ENCODE measurements around the gene PLEKHA5. TPM values are rescaled to one million over a fixed set of nuclear protein-coding genes. Genes with fewer than 3 reads are reported as not detected.

PLEKHA5 gene
- total and polyA plus RNA-seq, 2 of the 4 experiments (the other 2 are of a cell fraction) = 5.3 to 12.2 TPM

DNA sequence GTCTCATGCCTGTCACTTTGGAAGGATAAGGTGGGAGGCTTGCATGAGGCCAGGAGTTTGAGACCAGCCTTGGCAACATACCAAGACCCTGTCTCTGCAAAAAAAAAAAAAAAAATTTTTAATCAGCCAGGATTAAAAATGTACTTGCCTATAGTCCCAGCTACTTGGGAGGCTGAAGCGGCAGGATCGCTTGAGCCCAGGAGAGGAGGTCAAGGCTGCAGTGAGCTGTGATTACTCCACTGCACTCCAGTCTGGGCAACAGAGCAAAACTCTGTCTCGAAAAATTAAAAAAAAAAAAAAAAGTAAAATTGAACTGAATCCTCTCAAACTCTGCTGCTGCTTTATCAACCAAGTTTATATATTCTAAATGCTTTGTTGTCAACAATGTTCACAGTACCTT is 181.6 kb downstream of the PLEKHA5 start:
- Histone ChIP-seq H3K4me2 (ENCODE audit: low read depth, low read length) (no peak overlapping the region), H2BK120ac (ENCODE audit: low read depth, low read length) (no peak overlapping the region), H2BK15ac (ENCODE audit: low read depth, low read length) (no peak overlapping the region), H4K91ac (ENCODE audit: insufficient read depth, low read depth, low read length) (no peak overlapping the region), H3K9ac (ENCODE audit: low read depth, low read length) (no peak overlapping the region), H2AFZ (replicated peaks; ENCODE audit: low read length, poor library complexity) (no peak overlapping the region), H4K20me1 (ENCODE audit: insufficient read depth, low read length) (no peaks in the 10 kb centered on the region), H2BK20ac (ENCODE audit: low read depth, low read length) (no peak overlapping the region), H3K36me3 (ENCODE audit: control insufficient read depth, insufficient read depth, low read length) (peaks cover 7% of the 10 kb centered on the region), H4K8ac (ENCODE audit: low read depth in 2 of 2, low read length in 2 of 2) (no peak overlapping the region), H2AK9ac (replicated peaks; ENCODE audit: low read depth, low read length, poor library complexity) (no peak overlapping the region), H3K14ac (replicated peaks; ENCODE audit: low read depth, low read length) (no peak overlapping the region), H2BK5ac (ENCODE audit: low read depth, low read length, poor library complexity, severe bottlenecking) (no peak overlapping the region), H3K9me1 (ENCODE audit: insufficient read depth, low read length) (no peaks in the 10 kb centered on the region), H3K18ac (ENCODE audit: low read depth, low read length) (no peak overlapping the region), H2AK5ac (ENCODE audit: low read depth, low read length) (no peak overlapping the region), H3K56ac (ENCODE audit: extremely low read depth, insufficient read depth, low read length) (no peak overlapping the region), H3K79me1 (ENCODE audit: low read depth in 1 of 2, low read length in 2 of 2) (no peaks in the 10 kb centered on the region), H3K4me3 (ENCODE audit: insufficient read depth, low read depth, low read length) (no peak overlapping the region), H3K27ac (ENCODE audit: insufficient read depth, low read length) (no peak overlapping the region), H3K27me3 (ENCODE audit: control insufficient read depth, insufficient read depth, low read length) (no peaks in the 10 kb centered on the region), H4K5ac (ENCODE audit: low read depth, low read length) (no peak overlapping the region), H3K4me1 (ENCODE audit: control insufficient read depth, insufficient read depth, low read length) (peaks cover under 1% of the 10 kb centered on the region; the same call in 1 of the 2 replicates), H3K4ac (ENCODE audit: low read depth, low read length) (no peak overlapping the region), H3K9me3 (ENCODE audit: control insufficient read depth, insufficient read depth, low read length) (no peaks in the 10 kb centered on the region), H3K23ac (ENCODE audit: low read depth, low read length) (no peak overlapping the region)
- intact Hi-C loops (cut with micrococcal nuclease) = no loop called here
- POLR2A ChIA-PET (ENCODE audit: unreplicated experiment) = interaction anchor here (0.6 kb wide), 1 partner anchor 12 kb away, joined by 3 read pairs; no protein-coding TSS in a partner anchor
- WGBS, 2 experiments (ENCODE audit: extremely low coverage in 2 of 2, insufficient read length in 1 of 2) = no CpG with 5 or more reads among the region's 3 CpGs
- DNase-seq (no peak), ATAC-seq (ENCODE audit: low read depth) (no peak)
- TF ChIP-seq RFX5 (IDR thresholded peaks at IDR 0.05; ENCODE audit: low read depth, low read length) (no peak), RAD21 (IDR thresholded peaks at IDR 0.05; ENCODE audit: low read length) (no peak), FOS (IDR thresholded peaks at IDR 0.05; ENCODE audit: low read depth, low read length) (no peak), RCOR1 (IDR thresholded peaks at IDR 0.05; ENCODE audit: insufficient replicate concordance, low read length) (no peak), CHD1 (IDR thresholded peaks at IDR 0.05; ENCODE audit: low read depth, low read length) (no peak), BHLHE40 (IDR thresholded peaks at IDR 0.05; ENCODE audit: low read depth, low read length) (no peak), MAFK (IDR thresholded peaks at IDR 0.05; ENCODE audit: low read depth, low read length) (no peak), NFE2L2 (IDR thresholded peaks at IDR 0.05; ENCODE audit: low read depth, low read length) (no peak)
- TF ChIP-seq, protein P1, sequence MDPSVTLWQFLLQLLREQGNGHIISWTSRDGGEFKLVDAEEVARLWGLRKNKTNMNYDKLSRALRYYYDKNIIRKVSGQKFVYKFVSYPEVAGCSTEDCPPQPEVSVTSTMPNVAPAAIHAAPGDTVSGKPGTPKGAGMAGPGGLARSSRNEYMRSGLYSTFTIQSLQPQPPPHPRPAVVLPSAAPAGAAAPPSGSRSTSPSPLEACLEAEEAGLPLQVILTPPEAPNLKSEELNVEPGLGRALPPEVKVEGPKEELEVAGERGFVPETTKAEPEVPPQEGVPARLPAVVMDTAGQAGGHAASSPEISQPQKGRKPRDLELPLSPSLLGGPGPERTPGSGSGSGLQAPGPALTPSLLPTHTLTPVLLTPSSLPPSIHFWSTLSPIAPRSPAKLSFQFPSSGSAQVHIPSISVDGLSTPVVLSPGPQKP (IDR thresholded peaks at IDR 0.05; ENCODE audit: borderline replicate concordance, low read depth, low read length) = no peak
- TF ChIP-seq, protein P2, sequence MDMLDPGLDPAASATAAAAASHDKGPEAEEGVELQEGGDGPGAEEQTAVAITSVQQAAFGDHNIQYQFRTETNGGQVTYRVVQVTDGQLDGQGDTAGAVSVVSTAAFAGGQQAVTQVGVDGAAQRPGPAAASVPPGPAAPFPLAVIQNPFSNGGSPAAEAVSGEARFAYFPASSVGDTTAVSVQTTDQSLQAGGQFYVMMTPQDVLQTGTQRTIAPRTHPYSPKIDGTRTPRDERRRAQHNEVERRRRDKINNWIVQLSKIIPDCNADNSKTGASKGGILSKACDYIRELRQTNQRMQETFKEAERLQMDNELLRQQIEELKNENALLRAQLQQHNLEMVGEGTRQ (IDR thresholded peaks at IDR 0.05; ENCODE audit: low read depth, low read length) = no peak
- CTCF ChIA-PET = interaction anchor here (0.6 kb wide), 1 partner anchor 370 kb away, joined by 4 read pairs; no protein-coding TSS in a partner anchor
- dilution Hi-C loops (cut with HindIII; ENCODE audit: low sequenced_read_pairs, unreplicated experiment) = no loop called here
- BruUV-seq (replicated peaks) = no TSS peak
- in situ Hi-C loops (cut with MboI; ENCODE audit: low sequenced_read_pairs) = no loop called here

All from IMR-90 (cell line).